Trophoblast cell (in vitro differentiated cells and primary cell): ENCODE results near the gene JKAMP.

Experiments
- DNase-seq, 2 donors: peaks; one replicate each; pipeline ENCODE4 v3.0.0-alpha.2; 2016
- H2AFZ ChIP-seq: 2 replicates; pipeline ENCODE4 v1.6.1; 2013; ENCODE audit warnings: low read length, moderate library complexity, mild to moderate bottlenecking; ENCODE audit not compliant: insufficient read depth, poor library complexity
- H2AK5ac ChIP-seq: 2 replicates; pipeline ENCODE4 v1.6.1; 2013; ENCODE audit warnings: mild to moderate bottlenecking, low read length
- H2BK120ac ChIP-seq: 2 replicates; pipeline ENCODE4 v1.6.1; 2013; ENCODE audit warnings: low read length, mild to moderate bottlenecking, moderate library complexity; ENCODE audit not compliant: insufficient read depth, poor library complexity
- H2BK12ac ChIP-seq: 2 replicates; pipeline ENCODE4 v1.6.1; 2013; ENCODE audit warnings: mild to moderate bottlenecking, low read length, moderate library complexity
- H2BK5ac ChIP-seq: 2 replicates; pipeline ENCODE4 v1.6.1; 2013; ENCODE audit warnings: low read length, low read depth, moderate library complexity, mild to moderate bottlenecking; ENCODE audit not compliant: poor library complexity
- H3K14ac ChIP-seq: 2 replicates; pipeline ENCODE4 v1.6.1; 2013; ENCODE audit warnings: mild to moderate bottlenecking, low read length
- H3K18ac ChIP-seq: 2 replicates; pipeline ENCODE4 v1.6.1; 2013; ENCODE audit warnings: mild to moderate bottlenecking, low read length
- H3K23ac ChIP-seq: 2 replicates; pipeline ENCODE4 v1.6.1; 2013; ENCODE audit warnings: low read length
- H3K27ac ChIP-seq: 2 replicates; pipeline ENCODE4 v1.5.1; 2013; ENCODE audit warnings: low read depth, mild to moderate bottlenecking, inconsistent platforms, low read length, moderate library complexity
- H3K27me3 ChIP-seq: 2 replicates; pipeline ENCODE4 v1.6.1; 2013; ENCODE audit warnings: inconsistent platforms, mild to moderate bottlenecking, low read length, moderate library complexity; ENCODE audit not compliant: insufficient read depth
- H3K36me3 ChIP-seq, 2 experiments: 1 replicate in 1 of 2; 2 replicates in 1 of 2; pipeline ENCODE4 v1.6.1; 2013; ENCODE audit warnings: low read length in 2 of 2, mild to moderate bottlenecking in 2 of 2, moderate library complexity in 1 of 2; ENCODE audit not compliant: insufficient read depth in 2 of 2, control insufficient read depth in 1 of 2
- H3K4ac ChIP-seq: 2 replicates; pipeline ENCODE4 v1.6.1; 2013; ENCODE audit warnings: low read depth, mild to moderate bottlenecking, low read length, moderate library complexity
- H3K4me1 ChIP-seq, 2 experiments: 1 replicate in 1 of 2; 2 replicates in 1 of 2; pipeline ENCODE4 v1.6.1; 2013; ENCODE audit warnings: low read length in 2 of 2, mild to moderate bottlenecking in 2 of 2, moderate library complexity in 1 of 2; ENCODE audit not compliant: insufficient read depth in 2 of 2, control insufficient read depth in 1 of 2
- H3K4me2 ChIP-seq: 2 replicates; pipeline ENCODE4 v1.6.1; 2013; ENCODE audit warnings: inconsistent platforms, mild to moderate bottlenecking, low read length, moderate library complexity
- H3K4me3 ChIP-seq: 2 replicates; pipeline ENCODE4 v1.5.1; 2013; ENCODE audit warnings: mild to moderate bottlenecking, low read depth, low read length, inconsistent platforms
- H3K79me1 ChIP-seq: one replicate; pipeline ENCODE4 v1.6.1; 2013; ENCODE audit warnings: low read length
- H3K79me2 ChIP-seq: 2 replicates; pipeline ENCODE4 v1.6.1; 2013; ENCODE audit warnings: low read length, mild to moderate bottlenecking; ENCODE audit not compliant: control insufficient read depth, insufficient read depth, poor library complexity
- H3K9ac ChIP-seq: 2 replicates; pipeline ENCODE4 v1.6.1; 2013; ENCODE audit warnings: mild to moderate bottlenecking, low read length
- H3K9me3 ChIP-seq: 2 replicates; pipeline ENCODE4 v1.6.1; 2013; ENCODE audit warnings: low read depth, mild to moderate bottlenecking, control low read depth, inconsistent platforms, low read length; ENCODE audit not compliant: insufficient read depth
- H4K12ac ChIP-seq: 2 replicates; pipeline ENCODE4 v1.6.1; 2013; ENCODE audit warnings: low read depth, mild to moderate bottlenecking, low read length, moderate library complexity
- H4K8ac ChIP-seq: 2 replicates; pipeline ENCODE4 v1.6.1; 2013; ENCODE audit warnings: low read depth, mild to moderate bottlenecking, low read length, moderate library complexity
- H4K91ac ChIP-seq: one replicate; pipeline ENCODE4 v1.6.1; 2013; ENCODE audit warnings: low read depth, mild to moderate bottlenecking, low read length, moderate library complexity
- WGBS: extraction: QIAGEN DNeasy Blood & Tissue Kit; methylation state at CpG from one replicate; pipeline ENCODE4 v1.1.7; 2013; ENCODE audit warnings: missing lambda C conversion rate; ENCODE audit not compliant: insufficient read length, insufficient coverage; ENCODE audit errors: extremely low coverage; 5-methylcytosine and 5-hydroxymethylcytosine counted together

Gene JKAMP

GRCh38 chr14:59510001-59510400 lies 25.7 kb downstream of the JKAMP start:
- Histone ChIP-seq H3K14ac (no peak overlapping the region), H3K9me3 (no peaks in the 10 kb centered on the region), H3K4me3 (no peak overlapping the region), H3K27me3 (no peaks in the 10 kb centered on the region), H3K79me1 (no peaks in the 10 kb centered on the region), H3K4ac (no peak overlapping the region), H3K4me2 (no peak overlapping the region), H3K18ac (no peak overlapping the region), H2BK5ac (no peak overlapping the region), H3K23ac (no peak overlapping the region), H2AK5ac (no peak overlapping the region), H2BK120ac (no peak overlapping the region), H4K8ac (no peak overlapping the region), H3K36me3 (no peaks in the 10 kb centered on the region), H2BK12ac (no peak overlapping the region), H4K12ac (no peak overlapping the region), H4K91ac (no peak overlapping the region), H2AFZ (no peak overlapping the region), H3K27ac (no peak overlapping the region), H3K9ac (no peak overlapping the region), H3K4me1 (peaks cover 0 to 2% of the 10 kb centered on the region in 2 experiments), H3K79me2 (no peaks in the 10 kb centered on the region)
- no CpG with 5 or more reads among the region's 2 CpGs for WGBS
- DNase-seq, result no peak

DNA sequence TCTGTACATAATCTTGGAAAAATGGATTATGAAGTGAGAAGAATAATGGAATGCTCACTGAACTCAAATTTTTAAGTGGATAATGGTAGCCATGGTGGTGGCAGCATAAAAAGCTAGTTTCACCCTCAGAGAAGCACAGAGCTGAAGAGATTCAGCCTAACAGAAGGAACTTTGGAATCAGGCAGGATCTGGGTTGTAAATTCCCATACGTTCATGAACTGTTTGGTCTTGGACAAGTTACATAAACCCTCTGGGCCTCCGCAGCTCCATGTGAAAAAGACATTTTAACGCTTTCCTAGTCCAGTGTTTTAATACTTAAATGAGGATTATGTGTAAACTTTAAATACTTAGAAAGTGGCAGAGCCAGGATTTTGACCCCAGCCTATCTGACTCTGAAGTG lies 26.6 kb downstream of the JKAMP start:
- H3K27me3 ChIP-seq, result no peaks in the 10 kb centered on the region
- no CpG with 5 or more reads among the region's 3 CpGs for WGBS

GRCh38 chr14:59511916-59512575 lies 27.7 kb downstream of the JKAMP start:
- Histone ChIP-seq H2BK5ac (no peak overlapping the region), H3K9ac (no peak overlapping the region), H4K12ac (no peak overlapping the region), H3K36me3 (no peaks in the 10 kb centered on the region), H3K4ac (no peak overlapping the region), H4K91ac (no peak overlapping the region), H2AK5ac (no peak overlapping the region), H3K18ac (no peak overlapping the region), H3K79me2 (no peaks in the 10 kb centered on the region), H3K4me1 (peaks cover 0 to 2% of the 10 kb centered on the region in 2 experiments), H2BK12ac (no peak overlapping the region), H3K9me3 (no peaks in the 10 kb centered on the region), H3K79me1 (no peaks in the 10 kb centered on the region), H3K14ac (no peak overlapping the region), H3K27ac (no peak overlapping the region), H3K4me2 (no peak overlapping the region), H3K23ac (no peak overlapping the region), H2AFZ (no peak overlapping the region), H4K8ac (no peak overlapping the region), H3K27me3 (no peaks in the 10 kb centered on the region), H2BK120ac (no peak overlapping the region), H3K4me3 (no peak overlapping the region)
- peak in 1 of 2 donors; percentile 10 for DNase-seq
- no CpG with 5 or more reads among the region's 4 CpGs for WGBS

More for the DNA sequence above, 26.6 kb downstream of the JKAMP start:
- Histone ChIP-seq H2BK12ac (no peak overlapping the region), H3K79me2 (no peaks in the 10 kb centered on the region), H3K18ac (no peak overlapping the region), H3K9ac (no peak overlapping the region), H2AK5ac (no peak overlapping the region), H3K79me1 (no peaks in the 10 kb centered on the region), H3K4me1 (peaks cover 0 to 2% of the 10 kb centered on the region in 2 experiments), H3K36me3 (no peaks in the 10 kb centered on the region), H3K4ac (no peak overlapping the region), H3K14ac (no peak overlapping the region), H3K27ac (no peak overlapping the region), H4K8ac (no peak overlapping the region), H2AFZ (no peak overlapping the region), H3K23ac (no peak overlapping the region), H2BK120ac (no peak overlapping the region), H3K4me2 (no peak overlapping the region), H3K4me3 (no peak overlapping the region), H3K9me3 (no peaks in the 10 kb centered on the region), H2BK5ac (no peak overlapping the region), H4K12ac (no peak overlapping the region), H4K91ac (no peak overlapping the region)
- DNase-seq, result no peak

GRCh38 chr14:59520224-59520623 lies 35.9 kb downstream of the JKAMP start:
- H3K27me3 ChIP-seq, result no peaks in the 10 kb centered on the region
- no peak overlapping the region for H4K8ac ChIP-seq
- H2BK120ac ChIP-seq, result no peak overlapping the region

More at GRCh38 chr14:59520224-59520623, 35.9 kb downstream of the JKAMP start:
- Histone ChIP-seq H4K12ac (no peak overlapping the region), H3K4ac (no peak overlapping the region), H3K27ac (no peak overlapping the region), H3K9ac (no peak overlapping the region), H3K36me3 (no peaks in the 10 kb centered on the region), H3K14ac (no peak overlapping the region), H2AK5ac (no peak overlapping the region), H3K4me2 (no peak overlapping the region), H3K23ac (no peak overlapping the region), H2BK5ac (no peak overlapping the region), H3K9me3 (no peaks in the 10 kb centered on the region), H3K79me1 (no peaks in the 10 kb centered on the region), H3K79me2 (no peaks in the 10 kb centered on the region), H2BK12ac (no peak overlapping the region), H3K4me1 (no peaks in the 10 kb centered on the region), H3K18ac (no peak overlapping the region), H3K4me3 (no peak overlapping the region), H4K91ac (no peak overlapping the region), H2AFZ (no peak overlapping the region)
- WGBS, result no CpG with 5 or more reads among the region's 3 CpGs
- no peak for DNase-seq
